HG03139 (cell line): ENCODE measurements around the gene PTPN12.
"Not testable (repeated sequence)": the region's sequence is repeated elsewhere in the genome, so short reads cannot be mapped to it uniquely, and the experiment has no call there.

ENCODE experiments used
- ATAC-seq: cut with Tn5 transposase; IDR thresholded peaks from one replicate; pipeline ENCODE4 v1.9.1; 2021; ENCODE audit not compliant: unreplicated experiment

The PTPN12 gene

DNA sequence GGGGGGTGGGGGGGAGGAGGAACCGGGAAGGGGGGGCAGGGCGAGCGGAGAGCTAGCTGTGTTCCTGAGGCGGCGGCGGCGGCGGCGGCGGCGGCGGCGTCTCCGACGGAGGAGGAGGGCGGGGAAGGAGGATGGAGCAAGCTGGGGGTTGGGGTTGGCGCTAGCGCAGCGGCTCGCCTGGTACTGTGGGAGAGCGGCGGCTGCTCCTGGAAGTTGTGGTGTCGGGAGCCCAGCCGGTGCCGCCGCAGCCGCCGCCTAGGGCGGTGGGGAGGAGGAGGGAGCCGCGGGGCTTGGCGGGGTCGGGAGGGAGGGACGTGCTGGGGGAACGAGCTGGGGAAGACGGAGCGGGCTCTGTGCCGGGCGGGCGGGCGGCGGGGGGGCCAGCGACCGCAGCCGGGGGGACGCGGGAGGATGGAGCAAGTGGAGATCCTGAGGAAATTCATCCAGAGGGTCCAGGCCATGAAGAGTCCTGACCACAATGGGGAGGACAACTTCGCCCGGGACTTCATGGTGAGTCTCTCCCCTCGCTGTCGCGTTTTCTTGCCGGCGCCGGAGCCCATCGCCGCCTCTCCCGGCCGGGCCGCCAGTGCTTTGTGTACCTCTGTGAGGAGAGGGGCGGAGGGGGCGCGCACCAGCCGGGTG is at the start of gene PTPN12:
Gene PTPN12 (plus strand): TSS at position 160 of the 642 bp plus-strand sequence. CDS start 252 bp downstream, at position 412.
- ATAC-seq, result peak; percentile 35

DNA sequence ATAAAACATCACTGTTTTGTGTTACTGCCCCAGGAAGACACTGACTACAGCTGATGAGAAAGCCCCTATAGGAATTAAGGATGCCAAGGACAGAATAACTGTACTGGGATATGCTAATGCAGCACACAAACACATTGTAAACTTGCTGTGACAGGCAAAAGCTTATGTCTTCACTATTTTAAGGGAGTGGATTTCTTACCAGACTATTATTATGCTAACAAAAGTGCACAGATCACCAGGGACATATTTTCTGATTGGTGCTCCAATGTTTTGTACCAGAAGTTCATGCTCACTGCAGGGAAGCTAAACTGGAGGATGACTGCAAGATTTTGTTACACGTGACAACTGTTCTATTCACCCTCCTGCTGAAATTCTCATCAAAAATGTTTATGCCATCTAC is 48.1 kb upstream of the PTPN12 start:
- no peak for ATAC-seq

GRCh38 chr7:77497079-77497478 is 40.0 kb upstream of the PTPN12 start:
- no peak for ATAC-seq

- no peak for ATAC-seq
Measured at GRCh38 chr7:77498659-77499379, 38.3 kb upstream of the PTPN12 start.

- no peak for ATAC-seq
Measured at GRCh38 chr7:77501192-77501515, 35.9 kb upstream of the PTPN12 start.

DNA sequence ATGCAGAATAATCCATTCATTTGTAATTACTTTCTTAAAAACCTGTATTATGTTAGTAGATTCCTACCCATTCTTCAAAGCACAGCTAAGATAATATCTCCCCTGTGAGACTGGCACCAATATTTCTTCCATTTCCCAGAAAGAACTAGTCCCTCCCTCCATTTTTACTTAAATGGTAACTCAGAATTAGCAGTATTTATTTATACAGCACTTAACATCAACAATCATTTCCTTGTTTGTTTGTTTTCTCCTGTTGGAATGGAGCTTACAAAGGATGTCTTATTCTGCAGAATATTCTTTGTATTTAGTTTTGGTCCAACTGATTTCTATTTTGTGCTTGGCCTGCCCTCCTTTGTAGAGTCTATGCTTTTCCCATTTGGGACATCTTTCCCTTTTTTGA is 32.1 kb upstream of the PTPN12 start:
- ATAC-seq, result no peak

DNA sequence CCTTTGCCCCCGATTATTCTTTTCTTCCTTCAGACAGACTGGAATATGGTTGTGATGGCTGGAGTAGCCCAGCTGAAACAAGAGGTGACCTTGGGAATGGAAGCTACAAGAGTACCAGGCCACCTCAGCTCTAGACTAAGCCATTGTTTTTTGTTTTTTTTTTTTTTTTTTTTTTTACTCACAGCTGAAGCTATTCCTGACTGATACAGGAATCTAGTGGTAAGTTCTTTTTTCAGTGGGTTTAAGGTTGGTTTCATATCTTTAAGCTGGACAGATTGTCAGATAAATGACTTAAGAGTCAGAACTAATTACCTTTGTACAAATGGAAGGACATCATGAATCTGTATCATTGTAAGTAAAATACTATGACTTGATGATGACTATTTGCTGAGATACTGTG is 30.2 kb upstream of the PTPN12 start:
- no peak for ATAC-seq

GRCh38 chr7:77513002-77513670 is 24.0 kb upstream of the PTPN12 start:
- ATAC-seq, result not testable (repeated sequence)

DNA sequence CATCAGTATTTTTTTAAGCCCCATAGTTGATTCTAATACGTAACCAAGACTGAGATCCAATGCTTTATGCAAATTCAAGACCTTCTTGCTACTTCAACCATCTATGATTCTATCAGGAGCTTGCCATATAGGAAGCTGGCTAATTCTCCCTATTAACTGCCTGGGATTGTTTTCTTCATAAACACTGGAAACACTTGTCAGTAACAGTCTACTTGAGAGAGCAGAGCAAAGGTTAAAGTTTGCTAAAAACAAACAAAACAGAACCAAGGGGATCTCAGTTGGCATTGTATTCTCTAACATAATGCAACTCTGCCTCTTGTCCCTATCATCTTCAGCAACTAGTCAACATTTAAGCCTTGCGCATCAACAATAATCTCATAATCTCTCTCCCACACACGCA is 21.0 kb upstream of the PTPN12 start:
- no peak for ATAC-seq

GRCh38 chr7:77520261-77520660 is 16.8 kb upstream of the PTPN12 start:
- ATAC-seq, result no peak

GRCh38 chr7:77521537-77521936 is 15.6 kb upstream of the PTPN12 start:
- not testable (repeated sequence) for ATAC-seq

DNA sequence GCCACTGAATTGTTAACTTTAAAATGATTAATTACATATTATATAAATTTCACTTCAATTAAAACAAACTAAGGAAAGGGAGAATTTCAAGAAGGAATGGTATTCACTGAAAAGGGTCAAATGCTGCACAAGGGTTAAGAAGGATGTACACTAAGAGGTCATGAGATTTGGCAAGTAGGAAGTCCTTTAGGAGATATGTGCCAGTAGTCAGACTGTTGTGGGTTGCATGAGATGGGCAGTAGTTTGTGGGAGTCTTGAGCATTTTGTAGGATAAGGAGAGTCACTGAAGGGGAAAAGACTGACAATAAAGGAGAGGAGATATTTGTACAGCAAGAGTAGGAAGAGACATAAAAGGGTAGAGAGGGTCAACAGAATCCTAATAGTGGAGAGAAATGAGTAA is 12.4 kb upstream of the PTPN12 start:
- no peak for ATAC-seq

GRCh38 chr7:77525231-77525630 is 11.9 kb upstream of the PTPN12 start:
- ATAC-seq, result no peak

- no peak for ATAC-seq
Measured at GRCh38 chr7:77528368-77528767, 8.7 kb upstream of the PTPN12 start.

DNA sequence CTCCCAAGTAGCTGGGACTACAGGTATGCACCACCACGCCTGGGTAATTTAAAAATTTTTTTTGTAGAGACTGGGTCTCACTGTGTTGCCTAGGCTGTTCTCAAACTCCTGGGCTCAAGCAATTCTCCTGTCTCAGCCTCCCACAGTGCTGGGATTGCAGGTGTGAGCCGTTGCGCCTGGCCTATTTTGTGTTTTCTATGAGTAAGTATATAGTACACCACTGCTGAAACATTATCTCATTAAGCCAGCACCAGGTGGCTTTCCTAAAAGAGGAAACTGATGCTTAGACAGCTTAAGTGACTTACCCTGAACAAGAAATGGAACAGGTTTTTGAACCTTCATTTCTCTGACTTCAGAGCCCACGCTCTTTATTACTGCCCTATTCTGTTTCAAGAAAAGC is 7.8 kb upstream of the PTPN12 start:
- no peak for ATAC-seq

- ATAC-seq, result no peak
Measured at GRCh38 chr7:77531038-77531437, 6.1 kb upstream of the PTPN12 start.

DNA sequence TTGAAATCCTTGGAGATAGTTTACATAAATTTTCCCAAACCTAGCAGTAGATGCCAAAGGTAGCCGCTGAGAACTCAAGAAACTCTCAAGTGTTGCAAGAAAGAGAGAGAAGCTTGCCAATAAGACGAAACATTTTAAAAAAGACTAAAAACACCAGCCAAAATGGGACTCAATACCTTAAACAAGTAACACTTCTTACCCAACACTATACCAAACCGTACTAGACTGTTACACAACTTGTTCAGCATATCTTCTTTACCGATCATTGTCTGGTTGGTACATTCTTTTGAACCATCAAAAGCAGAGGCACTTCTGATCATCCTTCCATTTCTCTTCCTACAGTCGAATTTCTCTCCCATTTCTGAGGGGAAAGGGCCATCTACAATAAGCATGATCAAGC is 4.8 kb upstream of the PTPN12 start:
- no peak for ATAC-seq

DNA sequence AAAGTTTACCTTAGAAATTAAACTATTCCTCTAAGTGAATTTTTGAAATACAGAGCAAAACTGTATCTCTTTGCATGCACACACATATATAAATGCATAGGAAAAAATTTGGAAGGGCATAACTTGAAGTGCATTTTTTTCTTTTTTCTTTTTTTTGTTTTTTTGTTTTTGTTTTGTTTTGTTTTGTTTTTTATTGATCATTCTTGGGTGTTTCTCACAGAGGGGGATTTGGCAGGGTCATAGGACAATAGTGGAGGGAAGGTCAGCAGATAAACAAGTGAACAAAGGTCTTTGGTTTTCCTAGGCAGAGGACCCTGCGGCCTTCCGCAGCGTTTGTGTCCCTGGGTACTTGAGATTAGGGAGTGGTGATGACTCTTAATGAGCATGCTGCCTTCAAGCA is 4.4 kb upstream of the PTPN12 start:
- ATAC-seq, result not testable (repeated sequence)

GRCh38 chr7:77534046-77534445 is 3.0 kb upstream of the PTPN12 start:
- not testable (repeated sequence) for ATAC-seq

GRCh38 chr7:77536017-77536412 is 1.1 kb upstream of the PTPN12 start:
- ATAC-seq, result no peak

GRCh38 chr7:77536413-77537135 is 521 bp upstream of the PTPN12 start:
- ATAC-seq, result peak; percentile 94
